Measurements from ENCODE around the gene TENT5C. TPM values are rescaled to one million over a fixed set of nuclear protein-coding genes. Genes with fewer than 3 reads are reported as not detected.

TENT5C gene
- total RNA-seq, 1 donor from 2014 or later, result 0.51 TPM

- peak; percentile 15 for DNase-seq
These were observed 32.3 kb upstream of the TENT5C start for GRCh38 chr1:117573386-117574023.

GRCh38 chr1:117574161-117574835 lies 31.6 kb upstream of the TENT5C start:
- no peak for DNase-seq

- no peak for DNase-seq
These were observed 30.1 kb upstream of the TENT5C start for GRCh38 chr1:117575586-117576225.

GRCh38 chr1:117576236-117576635 lies 29.6 kb upstream of the TENT5C start:
- DNase-seq, result no peak

GRCh38 chr1:117577191-117577885 lies 28.5 kb upstream of the TENT5C start:
- no peak for DNase-seq

- no peak for DNase-seq
These were observed 27.4 kb upstream of the TENT5C start for GRCh38 chr1:117578466-117578865.

- no peak for DNase-seq
These were observed 26.5 kb upstream of the TENT5C start for GRCh38 chr1:117579221-117579906.

GRCh38 chr1:117580436-117580835 lies 25.4 kb upstream of the TENT5C start:
- DNase-seq, result no peak

GRCh38 chr1:117580882-117581281 lies 25.0 kb upstream of the TENT5C start:
- no peak for DNase-seq

- DNase-seq, result no peak
These were observed 24.4 kb upstream of the TENT5C start for GRCh38 chr1:117581391-117581943.

- DNase-seq, result no peak
These were observed 23.4 kb upstream of the TENT5C start for GRCh38 chr1:117582451-117582850.

GRCh38 chr1:117583247-117583646 lies 22.6 kb upstream of the TENT5C start:
- DNase-seq, result no peak

GRCh38 chr1:117584181-117584580 lies 21.7 kb upstream of the TENT5C start:
- no peak for DNase-seq

GRCh38 chr1:117585086-117585485 lies 20.8 kb upstream of the TENT5C start:
- DNase-seq, result no peak

- no peak for DNase-seq
These were observed 19.5 kb upstream of the TENT5C start for GRCh38 chr1:117586337-117586736.

- DNase-seq, result no peak
These were observed 18.9 kb upstream of the TENT5C start for GRCh38 chr1:117586747-117587498.

- DNase-seq, result no peak
These were observed 18.1 kb upstream of the TENT5C start for GRCh38 chr1:117587499-117588356.

GRCh38 chr1:117589544-117589943 lies 16.3 kb upstream of the TENT5C start:
- peak; percentile 38 for DNase-seq

- no peak for DNase-seq
These were observed 15.4 kb upstream of the TENT5C start for GRCh38 chr1:117590273-117590925.

- no peak for DNase-seq
These were observed 14.6 kb upstream of the TENT5C start for GRCh38 chr1:117591252-117591651.
